Measurements from ENCODE around the gene IL16. TPM values are rescaled to one million over a fixed set of nuclear protein-coding genes. Genes with fewer than 3 reads are reported as not detected.

The IL16 gene
- total RNA-seq, 2 experiments from 2014 or later, result 36.4 to 38.8 TPM

GRCh38 chr15:81264072-81264857 lies 67.6 kb downstream of the IL16 start:
- intact Hi-C loops (cut with micrococcal nuclease), result no loop called here
- Mint-ChIP-seq H3K27ac (no peak overlapping the region), H3K36me3 (ENCODE audit: low read depth) (no peaks in the 10 kb centered on the region), H3K9me3 (no peaks in the 10 kb centered on the region), H3K4me1 (ENCODE audit: low read depth) (peaks cover 21% of the 10 kb centered on the region), H3K4me3 (no peak overlapping the region), H3K27me3 (ENCODE audit: low read depth) (no peaks in the 10 kb centered on the region)
- no peak for DNase-seq
- CTCF ChIA-PET, result interaction anchor here (0.8 to 7.7 kb wide), 5 partner anchors 11 to 234 kb away, joined by 3 to 254 read pairs (median 4); no protein-coding TSS in a partner anchor

GRCh38 chr15:81265256-81265943 lies 68.7 kb downstream of the IL16 start:
- intact Hi-C loops (cut with micrococcal nuclease), result no loop called here
- Mint-ChIP-seq H3K4me3 (peak overlapping the region; percentile 65), H3K27ac (no peak overlapping the region), H3K4me1 (ENCODE audit: low read depth) (peaks cover 25% of the 10 kb centered on the region), H3K36me3 (ENCODE audit: low read depth) (no peaks in the 10 kb centered on the region), H3K27me3 (ENCODE audit: low read depth) (no peaks in the 10 kb centered on the region), H3K9me3 (no peaks in the 10 kb centered on the region)
- DNase-seq, result no peak
- CTCF ChIA-PET, result interaction anchor here (0.7 to 7.7 kb wide), 99 partner anchors 8 to 809 kb away, joined by 3 to 254 read pairs (median 7); partner anchors contain the start of genes CFAP161, STARD5 and TLNRD1

- Mint-ChIP-seq H3K4me1 (ENCODE audit: low read depth) (peaks cover 29% of the 10 kb centered on the region), H3K36me3 (ENCODE audit: low read depth) (no peaks in the 10 kb centered on the region), H3K4me3 (peak overlapping the region; percentile 65), H3K27ac (no peak overlapping the region), H3K27me3 (ENCODE audit: low read depth) (no peaks in the 10 kb centered on the region), H3K9me3 (no peaks in the 10 kb centered on the region)
- intact Hi-C loops (cut with micrococcal nuclease), result loop anchor here (1.0 to 2.0 kb wide), 7 partner anchors 111 to 810 kb away; no protein-coding TSS in a partner anchor
- CTCF ChIA-PET, result interaction anchor here (0.6 to 7.7 kb wide), 118 partner anchors 8 to 1471 kb away, joined by 3 to 254 read pairs (median 6); partner anchors contain the start of genes CFAP161, STARD5 and TLNRD1
- DNase-seq, result peak; percentile 93
Measured at GRCh38 chr15:81265944-81266775, 69.5 kb downstream of the IL16 start.

- DNase-seq, result no peak
- Mint-ChIP-seq H3K4me1 (ENCODE audit: low read depth) (peaks cover 29% of the 10 kb centered on the region), H3K27ac (no peak overlapping the region), H3K27me3 (ENCODE audit: low read depth) (no peaks in the 10 kb centered on the region), H3K4me3 (no peak overlapping the region), H3K36me3 (ENCODE audit: low read depth) (no peaks in the 10 kb centered on the region), H3K9me3 (no peaks in the 10 kb centered on the region)
- CTCF ChIA-PET, result interaction anchor here (0.7 to 7.7 kb wide), 15 partner anchors 10 to 291 kb away, joined by 3 to 254 read pairs (median 7); no protein-coding TSS in a partner anchor
- intact Hi-C loops (cut with micrococcal nuclease), result no loop called here
Measured at GRCh38 chr15:81268340-81268739, 71.7 kb downstream of the IL16 start.

GRCh38 chr15:81268881-81269601 lies 72.4 kb downstream of the IL16 start:
- Mint-ChIP-seq H3K4me1 (ENCODE audit: low read depth) (peaks cover 29% of the 10 kb centered on the region), H3K9me3 (no peaks in the 10 kb centered on the region), H3K27me3 (ENCODE audit: low read depth) (no peaks in the 10 kb centered on the region), H3K4me3 (no peak overlapping the region), H3K27ac (no peak overlapping the region), H3K36me3 (ENCODE audit: low read depth) (no peaks in the 10 kb centered on the region)
- DNase-seq, result no peak
- intact Hi-C loops (cut with micrococcal nuclease), result no loop called here
- CTCF ChIA-PET, result interaction anchor here (0.9 to 7.7 kb wide), 13 partner anchors 11 to 292 kb away, joined by 3 to 254 read pairs (median 4); no protein-coding TSS in a partner anchor

- DNase-seq, result no peak
- H3K27ac Mint-ChIP-seq, result no peak overlapping the region
- CTCF ChIA-PET, result interaction anchor here (1.1 to 5.1 kb wide), 2 partner anchors 131 to 293 kb away, joined by 3 to 74 read pairs; no protein-coding TSS in a partner anchor
Measured at GRCh38 chr15:81270188-81270587, 73.5 kb downstream of the IL16 start.

GRCh38 chr15:81270781-81271491 lies 74.3 kb downstream of the IL16 start:
- H3K4me3 Mint-ChIP-seq, result no peak overlapping the region
- no peak overlapping the region for H3K27ac Mint-ChIP-seq
- intact Hi-C loops (cut with micrococcal nuclease), result loop anchor here (10.0 kb wide), 1 partner anchor 214 kb away; no protein-coding TSS in a partner anchor
- H3K36me3 Mint-ChIP-seq (ENCODE audit: low read depth), result no peaks in the 10 kb centered on the region
- CTCF ChIA-PET, result interaction anchor here (5.6 kb wide), 1 partner anchor 130 kb away, joined by 98 read pairs; no protein-coding TSS in a partner anchor
- peaks cover 33% of the 10 kb centered on the region for H3K4me1 Mint-ChIP-seq (ENCODE audit: low read depth)
- DNase-seq, result no peak
- H3K27me3 Mint-ChIP-seq (ENCODE audit: low read depth), result no peaks in the 10 kb centered on the region
- H3K9me3 Mint-ChIP-seq, result no peaks in the 10 kb centered on the region

More at GRCh38 chr15:81270188-81270587, 73.5 kb downstream of the IL16 start:
- intact Hi-C loops (cut with micrococcal nuclease), result loop anchor here (10.0 kb wide), 1 partner anchor 215 kb away; no protein-coding TSS in a partner anchor
- H3K36me3 Mint-ChIP-seq (ENCODE audit: low read depth), result no peaks in the 10 kb centered on the region
- H3K4me1 Mint-ChIP-seq (ENCODE audit: low read depth), result peaks cover 34% of the 10 kb centered on the region
- no peaks in the 10 kb centered on the region for H3K9me3 Mint-ChIP-seq
- no peaks in the 10 kb centered on the region for H3K27me3 Mint-ChIP-seq (ENCODE audit: low read depth)
- no peak overlapping the region for H3K4me3 Mint-ChIP-seq

GRCh38 chr15:81271761-81272644 lies 75.3 kb downstream of the IL16 start:
- DNase-seq, result no peak
- intact Hi-C loops (cut with micrococcal nuclease), result loop anchor here (10.0 kb wide), 1 partner anchor 213 kb away; no protein-coding TSS in a partner anchor
- H3K9me3 Mint-ChIP-seq, result peaks cover 5% of the 10 kb centered on the region
- H3K27me3 Mint-ChIP-seq (ENCODE audit: low read depth), result no peaks in the 10 kb centered on the region
- H3K4me1 Mint-ChIP-seq (ENCODE audit: low read depth), result peaks cover 35% of the 10 kb centered on the region
- CTCF ChIA-PET, result interaction anchor here (0.6 to 5.6 kb wide), 2 partner anchors 121 to 129 kb away, joined by 3 to 98 read pairs; no protein-coding TSS in a partner anchor
- no peak overlapping the region for H3K27ac Mint-ChIP-seq
- H3K4me3 Mint-ChIP-seq, result no peak overlapping the region
- peaks cover 4% of the 10 kb centered on the region for H3K36me3 Mint-ChIP-seq (ENCODE audit: low read depth)

- intact Hi-C loops (cut with micrococcal nuclease), result loop anchor here (10.0 kb wide), 1 partner anchor 212 kb away; no protein-coding TSS in a partner anchor
- Mint-ChIP-seq H3K36me3 (ENCODE audit: low read depth) (peaks cover 10% of the 10 kb centered on the region), H3K9me3 (peaks cover 13% of the 10 kb centered on the region), H3K4me1 (ENCODE audit: low read depth) (peaks cover 42% of the 10 kb centered on the region), H3K4me3 (no peak overlapping the region), H3K27me3 (ENCODE audit: low read depth) (no peaks in the 10 kb centered on the region), H3K27ac (no peak overlapping the region)
- DNase-seq, result no peak
- CTCF ChIA-PET, result interaction anchor here (0.8 to 5.6 kb wide), 8 partner anchors 7 to 166 kb away, joined by 3 to 98 read pairs (median 8); no protein-coding TSS in a partner anchor
Measured at GRCh38 chr15:81273200-81273599, 76.5 kb downstream of the IL16 start.

- no peak overlapping the region for H3K4me3 Mint-ChIP-seq
- peaks cover 49% of the 10 kb centered on the region for H3K4me1 Mint-ChIP-seq (ENCODE audit: low read depth)
- no peaks in the 10 kb centered on the region for H3K27me3 Mint-ChIP-seq (ENCODE audit: low read depth)
- H3K27ac Mint-ChIP-seq, result no peak overlapping the region
- H3K9me3 Mint-ChIP-seq, result peaks cover 16% of the 10 kb centered on the region
- CTCF ChIA-PET, result interaction anchor here (0.6 to 5.6 kb wide), 18 partner anchors 8 to 990 kb away, joined by 3 to 98 read pairs (median 8); partner anchors contain the start of gene STARD5
- peaks cover 10% of the 10 kb centered on the region for H3K36me3 Mint-ChIP-seq (ENCODE audit: low read depth)
- DNase-seq, result no peak
- intact Hi-C loops (cut with micrococcal nuclease), result loop anchor here (10.0 kb wide), 1 partner anchor 211 kb away; no protein-coding TSS in a partner anchor
Measured at GRCh38 chr15:81273855-81274254, 77.2 kb downstream of the IL16 start.
